Spleen (tissue), 11 donors: ENCODE results near the gene FRMD1. TPM values are rescaled to one million over a fixed set of nuclear protein-coding genes. Genes with fewer than 3 reads are reported as not detected.

Experiments
- DNase-seq: peaks from one replicate; pipeline ENCODE4 v3.0.0-alpha.2; 2020
- H3K27ac ChIP-seq, 8 donors: fragments of 200-600 bp; sonication (generic) in 7 of 8; 1 replicate in 4 of 8; 2 replicates in 4 of 8; pipeline versions ENCODE4 v1.5.0 to v1.8.0; 2016 to 2021; ENCODE audit warnings: inconsistent platforms in 4 of 8, mild to moderate bottlenecking in 4 of 8, moderate library complexity in 1 of 8
- H3K27me3 ChIP-seq, 7 donors: fragments of 200-600 bp; sonication (generic) in 6 of 7; replicated peaks in 1 of 7; 1 replicate in 4 of 7; 2 replicates in 3 of 7; pipeline versions ENCODE4 v1.5.0 to v1.8.0; 2016 to 2021; ENCODE audit warnings: inconsistent platforms in 3 of 7, mild to moderate bottlenecking in 1 of 7
- H3K36me3 ChIP-seq, 6 donors: fragments of 200-600 bp; sonication (generic) in 5 of 6; 1 replicate in 4 of 6; 2 replicates in 2 of 6; pipeline versions ENCODE4 v1.5.0 to v1.8.0; 2016 to 2021; ENCODE audit warnings: inconsistent platforms in 2 of 6
- H3K4me1 ChIP-seq, 6 donors: fragments of 200-600 bp; sonication (generic) in 5 of 6; 1 replicate in 3 of 6; 2 replicates in 3 of 6; pipeline versions ENCODE4 v1.5.0 to v1.8.0; 2016 to 2021; ENCODE audit warnings: inconsistent platforms in 3 of 6
- H3K4me3 ChIP-seq, 8 donors: fragments of 200-600 bp; sonication (generic) in 7 of 8; 1 replicate in 4 of 8; 2 replicates in 4 of 8; pipeline versions ENCODE4 v1.5.0 to v1.8.0; 2016 to 2021; ENCODE audit warnings: inconsistent platforms in 4 of 8, mild to moderate bottlenecking in 4 of 8, moderate library complexity in 2 of 8
- H3K9me3 ChIP-seq, 8 donors: fragments of 200-600 bp; sonication (generic) in 7 of 8; 1 replicate in 4 of 8; 2 replicates in 4 of 8; pipeline versions ENCODE4 v1.5.0 to v1.8.0; 2016 to 2021; ENCODE audit warnings: inconsistent platforms in 4 of 8
- POLR2A ChIP-seq, 3 donors: fragments of 450-650 bp; IDR thresholded peaks; one replicate each; pipeline ENCODE4 v1.5.1; 2017; ENCODE audit warnings: antibody characterized with exemption in 3 of 3, mild to moderate bottlenecking in 1 of 3
- POLR2AphosphoS5 ChIP-seq, 3 donors: sonication (generic); formaldehyde crosslinking; IDR thresholded peaks; one replicate each; pipeline ENCODE4 v1.5.1; 2017; ENCODE audit warnings: antibody characterized with exemption in 3 of 3
- WGBS, 5 donors: extraction: QIAGEN DNeasy Blood & Tissue Kit in 3 of 5; methylation state at CpG; one replicate each; pipeline versions ENCODE4 v1.1.5 to v1.1.7; 2013 to 2018; 5-methylcytosine and 5-hydroxymethylcytosine counted together
- intact Hi-C: fragments of 100-400 bp; cut with DNase I; formaldehyde crosslinking; loops from one replicate; pipeline ENCODE4 v1.15.0; 2023; ENCODE audit warnings: low total_unique reads
- polyA plus RNA-seq, 3 donors: library from polyadenylated mRNA; stranded (reverse); fragments of 200-250 nt; gene quantifications; one replicate each; pipeline ENCODE4 v1.2.1, GENCODE V29; 2013
- total RNA-seq, 7 donors: library from RNA; depleted of rRNA in 3 of 7; stranded (reverse); fragments of >200 nt in 3 of 7; fragmentation: NEBNext Ultra II Directional in 4 of 7; extraction: Animal tissue kit (Norgen Biotek cat#: 25700) in 4 of 7; gene quantifications; one replicate each; pipeline versions ENCODE4 v1.1.0 to v1.2.1, GENCODE V29; 2016 to 2021
- TF ChIP-seq, protein P1 (sequence below), 11 experiments: fragments of 200-600 bp in 7 of 11; fragments of 450-650 bp in 4 of 11; sonication (generic) in 4 of 11; IDR thresholded peaks in 8 of 11; conservative IDR thresholded peaks in 3 of 11; 1 replicate in 7 of 11; 2 replicates in 4 of 11; pipeline versions ENCODE4 v1.4.0 to v1.8.0; 2016 to 2021; ENCODE audit warnings: antibody characterized with exemption in 11 of 11, inconsistent platforms in 4 of 11, mild to moderate bottlenecking in 1 of 11
- donor health status: healthy with polysubstance abuse.
- donor health status: DM: no; HTN: no; CAD: no; lungs with moderate emphysema.
- donor health status: DM: no; HTN: no; CAD: no.
- donor health status: Bipolar disorder and iron deficiency.
- donor health status: healthy.
- donor health status: DM: no; HTN: no; CAD: no.
- donor health status: DM: yes; HTN: yes; CAD: no.

The FRMD1 gene
- total and polyA plus RNA-seq, 10 donors = 0.14 to 9.5 (median 1.5) TPM

DNA sequence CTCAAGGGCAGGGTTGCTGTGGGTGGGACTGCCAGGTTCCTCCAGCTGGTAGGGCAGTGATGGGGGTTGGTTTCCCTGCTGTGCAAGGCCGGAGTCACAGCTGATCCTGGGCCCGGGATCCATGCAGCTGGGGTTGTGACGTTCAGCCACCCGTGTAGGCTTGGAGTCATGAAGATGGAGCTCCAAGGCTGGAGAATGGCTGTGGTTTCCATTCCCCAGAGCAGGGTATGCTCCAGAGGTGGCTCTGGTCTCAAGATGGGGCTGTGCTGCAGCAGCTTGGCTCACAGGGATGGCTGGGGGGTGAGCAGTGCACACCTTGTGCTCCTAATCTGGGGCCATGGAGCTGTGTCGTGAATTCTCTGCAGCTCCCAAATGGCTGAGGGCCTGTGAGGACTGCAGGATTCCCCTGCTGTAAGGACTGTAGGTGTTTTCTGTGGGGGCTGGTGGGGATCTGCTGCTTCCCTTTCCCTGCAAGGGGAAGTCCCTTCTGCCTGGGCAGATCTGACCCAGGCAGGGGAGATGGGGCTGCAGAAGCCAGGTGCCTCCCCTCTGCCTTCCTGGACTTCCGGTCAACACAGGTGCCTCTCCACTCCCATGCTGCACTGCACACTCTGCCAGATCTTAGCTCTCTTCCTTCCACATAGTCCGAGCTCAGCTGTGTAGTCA, 65.6 kb downstream of the FRMD1 start:
- TF ChIP-seq, protein P1, sequence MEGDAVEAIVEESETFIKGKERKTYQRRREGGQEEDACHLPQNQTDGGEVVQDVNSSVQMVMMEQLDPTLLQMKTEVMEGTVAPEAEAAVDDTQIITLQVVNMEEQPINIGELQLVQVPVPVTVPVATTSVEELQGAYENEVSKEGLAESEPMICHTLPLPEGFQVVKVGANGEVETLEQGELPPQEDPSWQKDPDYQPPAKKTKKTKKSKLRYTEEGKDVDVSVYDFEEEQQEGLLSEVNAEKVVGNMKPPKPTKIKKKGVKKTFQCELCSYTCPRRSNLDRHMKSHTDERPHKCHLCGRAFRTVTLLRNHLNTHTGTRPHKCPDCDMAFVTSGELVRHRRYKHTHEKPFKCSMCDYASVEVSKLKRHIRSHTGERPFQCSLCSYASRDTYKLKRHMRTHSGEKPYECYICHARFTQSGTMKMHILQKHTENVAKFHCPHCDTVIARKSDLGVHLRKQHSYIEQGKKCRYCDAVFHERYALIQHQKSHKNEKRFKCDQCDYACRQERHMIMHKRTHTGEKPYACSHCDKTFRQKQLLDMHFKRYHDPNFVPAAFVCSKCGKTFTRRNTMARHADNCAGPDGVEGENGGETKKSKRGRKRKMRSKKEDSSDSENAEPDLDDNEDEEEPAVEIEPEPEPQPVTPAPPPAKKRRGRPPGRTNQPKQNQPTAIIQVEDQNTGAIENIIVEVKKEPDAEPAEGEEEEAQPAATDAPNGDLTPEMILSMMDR (IDR thresholded peaks at IDR 0.05 in 8 of 11, conservative IDR thresholded peaks at IDR 0.05 in 3 of 11) = no peak
- TF ChIP-seq POLR2AphosphoS5 (IDR thresholded peaks at IDR 0.05) (no peak), POLR2A (IDR thresholded peaks at IDR 0.05) (no peak)
- 74 to 84% (median 79%) methylated on average over 7 of the region's 7 CpGs for WGBS, 5 donors
- Histone ChIP-seq H3K36me3 (no peaks in the 10 kb centered on the region), H3K4me3 (no peak overlapping the region), H3K4me1 (no peaks in the 10 kb centered on the region), H3K27ac (no peak overlapping the region), H3K27me3 (no peaks in the 10 kb centered on the region), H3K9me3 (peaks cover 2 to 43% (median 32%) of the 10 kb centered on the region in 8 donors)
- no peak for DNase-seq
- intact Hi-C loops = no loop called here

DNA sequence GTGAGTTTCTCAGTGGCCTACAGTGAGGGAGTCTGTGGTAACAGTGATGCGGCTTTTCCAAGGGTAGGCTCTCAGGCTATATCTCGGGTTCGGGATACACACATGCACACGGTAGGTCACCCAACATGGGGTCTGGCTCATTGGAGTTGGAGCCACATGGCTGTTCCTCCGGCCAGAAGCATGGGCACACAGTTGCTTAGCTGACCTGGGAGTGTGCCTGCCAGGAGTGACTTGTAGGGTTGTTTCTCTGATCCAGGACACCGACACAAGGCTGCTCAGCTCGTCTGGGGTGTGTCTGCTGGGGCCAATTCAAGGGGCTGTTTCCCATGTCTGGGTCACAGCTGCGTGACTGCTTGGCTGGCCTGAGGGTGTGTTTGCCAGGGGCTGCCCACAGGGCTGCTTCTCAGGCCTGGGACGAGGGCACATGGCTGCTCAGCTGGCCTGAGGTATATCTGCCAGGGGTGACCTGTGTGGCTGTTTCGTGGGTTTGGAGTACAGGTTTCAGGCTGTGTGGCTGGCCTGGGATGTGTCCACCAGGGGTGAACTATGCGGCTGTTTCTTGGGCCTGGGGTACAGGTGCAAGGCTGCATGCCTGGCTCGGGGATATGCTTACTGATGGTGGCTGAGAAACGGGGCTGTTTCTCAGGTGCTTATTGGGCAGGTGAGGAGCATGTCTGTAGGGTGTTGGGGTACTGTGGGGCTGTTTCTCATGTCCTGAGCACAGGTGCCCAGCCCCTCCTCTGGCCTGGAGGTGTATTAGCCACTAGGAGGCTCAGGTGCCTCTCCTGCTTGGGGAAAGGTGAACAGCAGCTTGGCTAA, 66.4 kb downstream of the FRMD1 start:
- DNase-seq = no peak

DNA sequence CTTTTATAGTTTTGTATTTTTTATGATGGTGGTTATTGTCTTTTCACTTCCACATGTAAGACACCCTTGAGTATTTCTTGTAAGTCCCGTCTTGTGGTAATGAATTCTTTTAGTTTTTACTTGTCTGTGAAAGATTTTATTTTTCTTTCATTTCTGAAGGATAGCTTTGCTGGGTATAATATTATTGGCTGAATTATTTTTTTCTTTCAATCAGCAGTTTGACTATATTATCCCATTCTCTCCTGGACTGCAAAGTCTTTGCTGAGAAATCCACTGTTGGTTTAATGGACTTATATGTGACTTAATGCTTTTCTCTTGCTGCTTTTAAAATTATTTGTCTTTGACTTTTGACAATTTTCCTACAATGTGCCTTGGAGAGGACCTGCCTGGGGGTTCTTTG, 67.7 kb downstream of the FRMD1 start:
- WGBS, 5 donors = 87 to 100% (median 92%) methylated on average over 1 of the region's 1 CpG

More for the DNA sequence above, 66.4 kb downstream of the FRMD1 start:
- intact Hi-C loops = no loop called here
- H3K4me3 ChIP-seq = no peak overlapping the region
- H3K27me3 ChIP-seq = no peaks in the 10 kb centered on the region
- H3K36me3 ChIP-seq = no peaks in the 10 kb centered on the region
- 68 to 91% (median 82%) methylated on average over 11 to 13 of the region's 13 CpGs for WGBS, 5 donors
- H3K9me3 ChIP-seq = peaks cover 2 to 49% (median 34%) of the 10 kb centered on the region in 8 donors
- H3K27ac ChIP-seq = no peak overlapping the region
- TF ChIP-seq POLR2A (IDR thresholded peaks at IDR 0.05) (no peak), POLR2AphosphoS5 (IDR thresholded peaks at IDR 0.05) (no peak)
- TF ChIP-seq, protein P1 (IDR thresholded peaks at IDR 0.05 in 8 of 11, conservative IDR thresholded peaks at IDR 0.05 in 3 of 11) = no peak
- H3K4me1 ChIP-seq = no peaks in the 10 kb centered on the region

More for the DNA sequence above, 67.7 kb downstream of the FRMD1 start:
- Histone ChIP-seq H3K9me3 (peaks cover 2 to 49% (median 34%) of the 10 kb centered on the region in 8 donors), H3K4me3 (no peak overlapping the region), H3K27ac (no peak overlapping the region), H3K36me3 (no peaks in the 10 kb centered on the region), H3K27me3 (no peaks in the 10 kb centered on the region), H3K4me1 (no peaks in the 10 kb centered on the region)
- intact Hi-C loops = no loop called here
- DNase-seq = no peak
- TF ChIP-seq, protein P1 (IDR thresholded peaks at IDR 0.05 in 8 of 11, conservative IDR thresholded peaks at IDR 0.05 in 3 of 11) = no peak
- TF ChIP-seq POLR2AphosphoS5 (IDR thresholded peaks at IDR 0.05) (no peak), POLR2A (IDR thresholded peaks at IDR 0.05) (no peak)
